ENCODE results near the gene FBXL13.
"Not testable (repeated sequence)": the region's sequence is repeated elsewhere in the genome, so short reads cannot be mapped to it uniquely, and the experiment has no call there.

DNA sequence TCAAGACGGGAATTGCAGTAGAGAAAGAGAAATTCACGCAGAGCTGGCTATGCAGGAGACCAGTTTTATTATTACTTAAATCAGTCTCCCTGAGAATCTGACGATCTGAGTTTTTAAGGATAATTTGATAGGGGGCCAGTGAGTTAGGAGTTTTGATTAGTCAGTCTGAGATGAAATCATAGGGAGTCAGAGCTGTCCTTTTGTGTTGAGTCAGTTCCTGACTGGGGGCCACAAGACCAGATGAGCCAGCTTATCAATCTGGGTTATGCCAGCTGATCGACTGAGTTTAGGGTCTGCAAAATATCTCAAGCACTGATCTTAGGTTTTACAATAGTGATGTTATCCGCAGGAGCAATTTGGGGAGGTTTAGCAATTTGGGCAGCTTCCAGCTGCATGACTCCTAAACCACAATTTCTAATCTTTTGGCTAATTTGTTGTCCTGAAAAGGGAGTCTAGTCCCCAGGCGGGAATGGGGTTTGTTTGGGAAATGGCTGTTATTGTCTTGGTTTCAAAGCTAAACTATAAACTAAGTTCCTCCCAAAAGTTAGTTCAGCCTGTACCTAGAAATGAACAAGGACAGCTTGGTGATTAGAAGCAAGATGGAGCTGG, 278.5 kb downstream of the FBXL13 start:
- TF ChIP-seq, protein P1, sequence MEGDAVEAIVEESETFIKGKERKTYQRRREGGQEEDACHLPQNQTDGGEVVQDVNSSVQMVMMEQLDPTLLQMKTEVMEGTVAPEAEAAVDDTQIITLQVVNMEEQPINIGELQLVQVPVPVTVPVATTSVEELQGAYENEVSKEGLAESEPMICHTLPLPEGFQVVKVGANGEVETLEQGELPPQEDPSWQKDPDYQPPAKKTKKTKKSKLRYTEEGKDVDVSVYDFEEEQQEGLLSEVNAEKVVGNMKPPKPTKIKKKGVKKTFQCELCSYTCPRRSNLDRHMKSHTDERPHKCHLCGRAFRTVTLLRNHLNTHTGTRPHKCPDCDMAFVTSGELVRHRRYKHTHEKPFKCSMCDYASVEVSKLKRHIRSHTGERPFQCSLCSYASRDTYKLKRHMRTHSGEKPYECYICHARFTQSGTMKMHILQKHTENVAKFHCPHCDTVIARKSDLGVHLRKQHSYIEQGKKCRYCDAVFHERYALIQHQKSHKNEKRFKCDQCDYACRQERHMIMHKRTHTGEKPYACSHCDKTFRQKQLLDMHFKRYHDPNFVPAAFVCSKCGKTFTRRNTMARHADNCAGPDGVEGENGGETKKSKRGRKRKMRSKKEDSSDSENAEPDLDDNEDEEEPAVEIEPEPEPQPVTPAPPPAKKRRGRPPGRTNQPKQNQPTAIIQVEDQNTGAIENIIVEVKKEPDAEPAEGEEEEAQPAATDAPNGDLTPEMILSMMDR (IDR thresholded peaks at IDR 0.05): not testable (repeated sequence)
- TF ChIP-seq POLR2A (IDR thresholded peaks at IDR 0.05); POLR2AphosphoS5 (IDR thresholded peaks at IDR 0.05; ENCODE audit: insufficient read depth in 1 of 2, low read depth in 1 of 2): not testable (repeated sequence)

All from vagina (tissue), 2 donors.